H7 (cell line): ENCODE results near the gene KLF13. TPM values are rescaled to one million over a fixed set of nuclear protein-coding genes. Genes with fewer than 3 reads are reported as not detected.

ENCODE experiments used
- DNase-seq: peaks from one replicate; pipeline ENCODE4 v3.0.0; 2012
- H3K27me3 ChIP-seq: 2 replicates; pipeline ENCODE4 v1.6.0; 2011; ENCODE audit warnings: mild to moderate bottlenecking, low read length; ENCODE audit not compliant: control insufficient read depth, insufficient read depth
- H3K36me3 ChIP-seq: replicated peaks from 2 replicates; pipeline ENCODE4 v1.5.1; 2011; ENCODE audit warnings: low read length; ENCODE audit not compliant: control insufficient read depth, insufficient read depth
- H3K4me3 ChIP-seq: 2 replicates; pipeline ENCODE4 v1.5.1; 2011; ENCODE audit warnings: low read depth, mild to moderate bottlenecking, control low read depth, low read length, moderate library complexity; ENCODE audit not compliant: insufficient read depth
- total RNA-seq: library from RNA; depleted of rRNA; stranded (reverse); fragments of >200 nt; shearing (Covaris generic); gene quantifications from 2 replicates; pipeline ENCODE4 v1.2.3, GENCODE V29; 2014

KLF13 gene
- total RNA-seq, 1 experiment from 2014 or later = 29.5 TPM

- no peak for DNase-seq
- no peak overlapping the region for H3K4me3 ChIP-seq
- H3K27me3 ChIP-seq = no peaks in the 10 kb centered on the region
- no peaks in the 10 kb centered on the region; the same call in 1 of the 2 replicates for H3K36me3 ChIP-seq
These were observed 13.4 kb downstream of the KLF13 start for GRCh38 chr15:31340047-31340446.

- Histone ChIP-seq H3K4me3 (no peak overlapping the region), H3K27me3 (no peaks in the 10 kb centered on the region), H3K36me3 (no peaks in the 10 kb centered on the region; the same call in 1 of the 2 replicates)
- no peak for DNase-seq
These were observed 14.0 kb downstream of the KLF13 start for GRCh38 chr15:31340592-31340991.

- DNase-seq = no peak
- H3K36me3 ChIP-seq = no peaks in the 10 kb centered on the region; the same call in 1 of the 2 replicates
- no peak overlapping the region for H3K4me3 ChIP-seq
- H3K27me3 ChIP-seq = no peaks in the 10 kb centered on the region
These were observed 14.4 kb downstream of the KLF13 start for GRCh38 chr15:31341071-31341470.

- Histone ChIP-seq H3K27me3 (no peaks in the 10 kb centered on the region), H3K4me3 (no peak overlapping the region), H3K36me3 (no peaks in the 10 kb centered on the region; the same call in 1 of the 2 replicates)
- DNase-seq = no peak
These were observed 15.0 kb downstream of the KLF13 start for GRCh38 chr15:31341496-31342195.

- Histone ChIP-seq H3K4me3 (no peak overlapping the region), H3K36me3 (no peaks in the 10 kb centered on the region; the same call in 1 of the 2 replicates), H3K27me3 (no peaks in the 10 kb centered on the region)
- DNase-seq = no peak
These were observed 15.7 kb downstream of the KLF13 start for GRCh38 chr15:31342381-31342780.

- Histone ChIP-seq H3K27me3 (no peaks in the 10 kb centered on the region), H3K36me3 (no peaks in the 10 kb centered on the region; the same call in 1 of the 2 replicates), H3K4me3 (no peak overlapping the region)
- peak; percentile 84 for DNase-seq
These were observed 16.4 kb downstream of the KLF13 start for GRCh38 chr15:31342781-31343626.

- no peaks in the 10 kb centered on the region; the same call in 1 of the 2 replicates for H3K36me3 ChIP-seq
- no peak overlapping the region for H3K4me3 ChIP-seq
- no peaks in the 10 kb centered on the region for H3K27me3 ChIP-seq
- DNase-seq = no peak
These were observed 17.2 kb downstream of the KLF13 start for GRCh38 chr15:31343831-31344230.

GRCh38 chr15:31344266-31344665, 17.6 kb downstream of the KLF13 start:
- no peak overlapping the region for H3K4me3 ChIP-seq
- no peak for DNase-seq
- H3K27me3 ChIP-seq = no peaks in the 10 kb centered on the region
- no peaks in the 10 kb centered on the region; the same call in 1 of the 2 replicates for H3K36me3 ChIP-seq

- H3K27me3 ChIP-seq = no peaks in the 10 kb centered on the region
- no peaks in the 10 kb centered on the region; the same call in 1 of the 2 replicates for H3K36me3 ChIP-seq
- no peak for DNase-seq
- no peak overlapping the region for H3K4me3 ChIP-seq
These were observed 18.4 kb downstream of the KLF13 start for GRCh38 chr15:31344823-31345605.

GRCh38 chr15:31345606-31346366, 19.2 kb downstream of the KLF13 start:
- no peak for DNase-seq
- H3K27me3 ChIP-seq = no peaks in the 10 kb centered on the region
- H3K4me3 ChIP-seq = no peak overlapping the region
- H3K36me3 ChIP-seq = no peaks in the 10 kb centered on the region

- Histone ChIP-seq H3K27me3 (no peaks in the 10 kb centered on the region), H3K4me3 (no peak overlapping the region), H3K36me3 (no peaks in the 10 kb centered on the region)
- no peak for DNase-seq
These were observed 19.9 kb downstream of the KLF13 start for GRCh38 chr15:31346367-31347066.

GRCh38 chr15:31347067-31347975, 20.7 kb downstream of the KLF13 start:
- Histone ChIP-seq H3K27me3 (no peaks in the 10 kb centered on the region), H3K4me3 (no peak overlapping the region), H3K36me3 (no peaks in the 10 kb centered on the region)
- DNase-seq = no peak
